ENCODE measurements around the gene POLD4.

Gene POLD4

DNA sequence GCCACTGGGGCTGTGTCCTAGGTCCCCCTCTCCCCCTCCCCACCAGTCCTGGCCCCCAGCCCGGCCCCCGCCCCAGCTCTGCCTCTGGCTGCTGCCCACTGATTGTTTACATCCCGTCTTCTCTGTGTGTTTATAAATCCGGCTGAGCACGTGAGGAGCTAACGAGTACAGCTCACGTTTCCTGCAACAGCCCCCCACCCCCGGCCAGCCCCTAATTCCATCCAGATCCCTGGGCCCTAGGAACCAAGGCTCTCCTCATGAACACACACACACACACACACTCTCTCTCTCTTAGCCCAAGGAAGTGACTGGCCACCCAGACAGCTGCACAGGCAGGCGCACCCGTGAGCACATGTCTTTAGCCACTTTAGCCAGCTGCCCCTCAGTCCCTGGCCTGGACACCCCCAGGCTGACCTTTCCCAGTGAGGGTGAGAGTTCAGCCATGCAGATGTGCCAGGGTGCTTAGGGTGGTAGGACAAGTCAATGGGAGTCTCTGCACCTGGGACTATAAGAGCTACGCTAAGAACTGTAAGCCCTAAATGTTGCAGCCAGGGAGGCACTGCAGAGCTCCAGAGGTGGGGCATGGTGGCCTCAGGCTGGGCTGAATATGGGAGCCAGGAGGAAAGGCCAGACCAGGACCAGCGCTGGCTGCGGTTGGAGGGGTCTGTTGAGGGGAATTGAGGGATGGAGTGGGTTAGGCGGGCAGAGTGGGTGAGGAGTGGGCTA, 17.2 kb upstream of the POLD4 start:
- no peak for DNase-seq

DNA sequence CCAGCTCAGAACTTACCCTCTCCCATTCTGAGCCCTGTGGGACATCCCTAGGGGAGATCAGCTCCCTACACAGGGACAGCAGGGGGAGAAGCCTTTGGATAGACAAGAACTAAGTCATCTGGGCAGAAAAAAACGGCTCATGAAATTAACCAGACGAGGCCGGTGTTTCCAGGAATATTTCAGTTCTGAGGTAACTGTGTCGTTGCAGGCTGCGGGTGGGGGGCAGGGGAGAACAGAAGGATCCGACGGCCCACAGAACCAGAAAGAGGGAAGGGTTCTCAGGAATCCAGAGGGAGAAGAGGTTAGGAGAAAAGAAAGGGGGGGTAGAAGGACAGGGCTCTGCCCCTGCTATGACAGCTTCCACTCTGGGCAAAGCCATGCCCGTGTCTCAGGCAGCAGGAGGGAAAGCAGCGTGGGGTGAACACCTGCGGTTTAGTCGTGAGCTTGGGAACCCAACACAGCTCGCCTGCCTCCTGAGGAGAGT, 16.5 kb upstream of the POLD4 start:
- no peak for DNase-seq

DNA sequence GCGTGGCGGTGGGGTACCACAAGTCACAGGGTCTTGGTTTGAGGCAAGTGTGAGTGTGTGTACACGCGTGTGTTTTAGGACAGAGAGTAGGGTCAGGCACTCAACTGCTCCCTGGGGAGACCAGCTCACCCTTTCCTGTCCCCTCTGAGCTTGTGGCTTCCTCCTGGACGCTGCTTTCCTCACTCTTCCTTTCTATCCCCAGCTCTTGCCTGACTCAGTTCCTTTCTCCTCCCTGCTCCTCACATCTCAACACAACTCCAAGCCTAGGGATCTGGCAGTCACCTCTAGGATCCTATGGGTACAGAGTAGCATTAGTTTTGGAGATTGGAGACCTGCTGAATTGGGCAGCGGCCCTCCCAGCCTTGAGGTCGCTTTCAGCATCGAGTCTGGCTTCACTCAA, 15.9 kb upstream of the POLD4 start:
- DNase-seq, result no peak

DNA sequence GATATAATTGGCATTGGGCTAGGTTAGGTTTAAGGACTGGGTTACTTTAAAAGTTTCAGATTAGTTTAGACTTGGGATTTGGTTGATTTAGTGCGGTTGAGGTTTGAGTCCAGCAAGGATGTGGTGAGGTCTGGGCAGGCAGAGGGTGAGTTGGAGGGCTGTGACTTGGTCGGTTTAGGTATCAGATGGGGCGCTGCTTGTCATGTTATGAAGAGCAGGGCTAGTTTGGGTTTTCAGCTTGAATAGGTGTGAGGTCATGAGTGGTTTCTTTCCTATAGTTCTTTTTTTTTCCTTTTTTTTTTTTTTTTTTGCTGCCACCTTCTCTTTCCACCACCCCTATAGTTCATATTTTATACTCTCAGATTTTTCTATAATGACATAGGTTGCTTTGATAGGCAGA, 15.3 kb upstream of the POLD4 start:
- DNase-seq, result no peak

DNA sequence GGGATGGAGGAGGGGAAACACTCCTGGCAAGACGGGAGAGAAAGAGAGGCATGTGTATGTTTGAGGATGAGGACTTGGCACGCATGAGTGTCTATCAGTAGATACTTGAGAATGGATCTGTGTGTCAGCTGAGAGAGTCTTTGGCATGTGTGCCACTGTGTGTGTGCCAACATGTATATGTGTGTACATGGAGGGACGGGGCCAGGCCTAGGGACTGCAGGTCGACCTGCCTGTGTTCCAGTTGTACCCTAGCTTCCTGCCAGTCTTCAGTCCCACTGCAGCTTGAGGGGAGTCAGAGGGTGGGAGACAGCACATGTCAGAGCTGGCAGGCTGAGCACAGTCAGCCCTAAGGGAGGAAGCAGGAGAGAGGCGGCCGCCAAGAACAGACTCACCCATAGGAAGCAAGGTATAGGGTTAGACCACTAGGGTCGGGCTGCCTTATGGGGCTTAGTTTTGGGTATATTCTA, 14.4 kb upstream of the POLD4 start:
- DNase-seq, result no peak

DNA sequence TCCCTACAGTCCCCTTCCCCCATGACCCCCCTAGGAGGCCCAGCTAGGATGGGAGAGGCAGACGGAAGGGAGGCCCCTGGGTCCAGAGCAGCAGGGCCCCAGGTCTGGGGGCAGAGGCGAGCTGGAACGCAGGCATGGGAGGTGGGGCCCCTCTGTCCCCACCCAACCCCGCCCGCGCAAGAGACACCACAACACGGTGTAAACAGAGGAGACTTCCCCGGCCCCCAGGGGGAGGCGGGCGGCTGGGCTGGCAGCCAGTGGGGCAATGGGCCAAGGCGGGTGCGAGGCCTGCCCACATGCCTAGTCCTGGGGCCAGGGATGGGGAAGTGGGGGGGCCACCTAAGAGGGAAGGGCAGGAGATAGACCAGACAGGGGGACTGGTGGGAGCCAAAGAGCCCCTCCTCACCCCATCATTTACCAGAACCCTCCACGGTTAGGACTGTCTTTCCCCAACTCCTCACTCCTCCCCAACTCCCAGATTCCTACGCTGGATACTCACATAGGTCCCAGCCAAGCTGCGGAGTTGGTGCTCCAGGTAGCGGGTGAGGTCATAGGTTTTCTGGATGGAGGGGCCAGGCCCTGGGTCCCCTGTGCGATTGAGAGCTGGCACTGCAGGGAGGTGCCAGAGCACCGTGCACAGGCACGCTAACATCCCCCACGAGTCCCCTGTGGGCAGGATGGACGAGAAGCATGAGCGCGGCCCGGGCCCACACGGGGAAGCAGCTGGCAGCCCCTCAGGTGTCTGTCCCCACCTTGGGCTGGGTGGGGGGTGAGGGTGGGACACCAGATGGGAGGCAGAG, 13.8 kb upstream of the POLD4 start:
- DNase-seq, result no peak

DNA sequence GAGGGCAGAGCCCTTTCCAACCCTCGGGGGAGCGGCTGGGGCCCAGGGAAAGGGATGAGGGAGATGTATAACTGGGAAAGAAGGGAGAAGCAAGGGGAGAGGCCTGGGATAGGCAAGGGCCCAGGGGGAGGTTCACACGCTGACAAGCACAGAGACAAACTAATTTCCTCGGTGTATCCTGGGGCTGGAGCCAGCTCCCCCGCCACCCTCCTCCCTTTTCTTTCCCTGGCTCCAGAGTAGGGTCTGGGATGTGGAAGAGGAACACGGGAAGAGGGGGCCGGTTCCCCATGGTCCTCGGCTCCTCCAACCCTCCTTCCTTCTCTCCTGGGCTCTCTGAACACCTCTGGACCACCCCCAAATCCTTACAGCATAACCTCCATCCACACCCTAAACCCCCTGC, 13.2 kb upstream of the POLD4 start:
- no peak for DNase-seq

DNA sequence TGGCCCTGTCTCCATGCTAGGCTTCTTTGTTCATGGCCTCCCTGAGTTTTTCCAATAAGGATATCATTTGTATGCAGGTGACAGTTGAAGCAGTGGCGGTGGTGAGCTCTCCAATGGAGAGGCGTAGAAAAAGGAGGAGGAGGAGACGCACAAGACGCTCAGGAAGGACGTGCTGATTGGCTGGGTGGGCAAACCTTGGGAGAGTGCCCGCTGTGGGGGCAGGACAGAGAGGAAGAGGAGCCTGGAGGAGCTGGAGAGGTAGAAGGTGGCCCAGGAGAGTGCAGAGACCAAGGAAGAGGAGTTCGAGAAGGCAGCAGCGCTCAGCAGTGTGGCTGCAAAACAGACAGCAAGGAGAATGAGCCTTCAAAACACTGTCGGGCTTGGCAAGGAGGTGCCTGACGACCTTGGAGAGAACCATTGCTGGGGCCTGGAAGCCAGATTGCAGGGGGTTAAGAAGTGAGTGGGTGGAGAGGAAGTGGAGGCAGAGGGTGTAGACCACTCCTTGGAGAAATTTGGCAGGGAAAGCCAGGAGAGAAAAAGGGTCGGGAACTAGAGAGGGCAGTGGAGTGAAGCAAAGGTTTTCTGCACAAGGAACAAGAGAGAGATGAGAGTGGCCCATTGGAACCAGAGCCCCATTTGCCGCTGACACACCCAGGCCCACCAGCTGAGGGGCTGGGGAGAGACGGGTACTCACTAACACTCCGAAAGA, 12.5 kb upstream of the POLD4 start:
- no peak for DNase-seq

DNA sequence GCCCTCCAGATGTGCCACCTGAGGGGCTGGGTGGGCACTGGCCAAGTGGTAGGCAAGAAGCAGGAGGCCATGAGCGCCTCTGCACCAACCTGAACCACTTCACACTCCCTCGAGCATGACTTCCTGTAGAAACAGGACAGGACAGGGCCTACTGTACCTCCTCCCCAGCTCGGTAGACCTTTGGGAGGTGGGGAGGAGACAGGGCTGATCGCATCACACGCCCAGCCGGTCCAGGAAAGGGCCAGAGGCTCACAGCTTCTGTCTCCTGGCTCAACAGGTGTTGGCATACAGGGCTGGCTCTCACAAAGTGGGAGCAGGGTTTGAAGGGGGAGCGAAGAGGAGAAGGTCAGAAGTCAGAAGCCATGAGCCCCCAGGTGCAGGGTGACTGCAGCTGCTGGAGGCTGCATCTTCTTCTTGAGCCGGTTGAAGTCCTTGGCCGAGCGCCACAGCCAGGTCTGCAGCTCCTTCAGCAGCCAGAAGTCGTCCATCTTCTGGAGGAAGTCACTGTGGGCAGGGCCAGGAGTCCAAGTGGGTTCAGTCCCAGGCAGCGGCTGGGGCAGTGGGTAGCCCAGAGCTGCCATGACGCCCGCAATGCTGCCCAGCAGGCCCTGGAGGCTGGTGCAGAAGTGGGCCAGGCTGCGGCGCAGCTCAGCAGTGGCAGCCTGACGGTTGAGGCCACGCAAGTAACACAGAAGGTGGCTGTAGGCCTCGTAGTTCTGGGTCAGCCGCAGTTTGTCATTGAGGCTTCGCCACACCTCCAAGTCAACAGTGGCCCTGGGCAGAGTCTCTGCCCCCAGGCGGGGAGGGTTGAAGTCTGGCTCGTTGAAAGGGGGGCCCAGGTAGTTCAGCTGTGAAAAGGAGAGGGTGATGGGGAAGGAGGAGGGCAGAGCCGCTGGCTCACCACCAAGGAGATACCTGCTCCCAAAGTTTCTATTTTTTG, 11.7 kb upstream of the POLD4 start:
- no peak for DNase-seq

DNA sequence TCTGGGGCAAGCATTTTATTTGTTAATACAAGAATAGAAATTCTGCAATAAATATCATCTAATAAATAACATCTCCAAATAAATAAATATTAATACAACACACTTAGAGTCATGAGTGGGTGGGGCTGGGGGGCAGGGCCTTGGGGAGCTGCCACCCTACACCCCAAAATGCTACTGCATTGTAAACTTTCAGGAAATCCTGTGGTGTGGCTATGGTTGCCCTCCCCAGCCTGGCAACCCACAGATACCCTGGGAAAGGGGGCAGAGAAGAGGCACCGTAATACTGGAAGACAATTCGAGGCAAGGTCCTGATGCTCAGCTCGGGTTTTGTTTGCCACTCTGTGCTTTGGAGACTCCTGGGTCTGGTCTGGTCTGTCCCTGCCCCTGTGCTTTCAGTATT, 10.8 kb upstream of the POLD4 start:
- DNase-seq, result no peak

DNA sequence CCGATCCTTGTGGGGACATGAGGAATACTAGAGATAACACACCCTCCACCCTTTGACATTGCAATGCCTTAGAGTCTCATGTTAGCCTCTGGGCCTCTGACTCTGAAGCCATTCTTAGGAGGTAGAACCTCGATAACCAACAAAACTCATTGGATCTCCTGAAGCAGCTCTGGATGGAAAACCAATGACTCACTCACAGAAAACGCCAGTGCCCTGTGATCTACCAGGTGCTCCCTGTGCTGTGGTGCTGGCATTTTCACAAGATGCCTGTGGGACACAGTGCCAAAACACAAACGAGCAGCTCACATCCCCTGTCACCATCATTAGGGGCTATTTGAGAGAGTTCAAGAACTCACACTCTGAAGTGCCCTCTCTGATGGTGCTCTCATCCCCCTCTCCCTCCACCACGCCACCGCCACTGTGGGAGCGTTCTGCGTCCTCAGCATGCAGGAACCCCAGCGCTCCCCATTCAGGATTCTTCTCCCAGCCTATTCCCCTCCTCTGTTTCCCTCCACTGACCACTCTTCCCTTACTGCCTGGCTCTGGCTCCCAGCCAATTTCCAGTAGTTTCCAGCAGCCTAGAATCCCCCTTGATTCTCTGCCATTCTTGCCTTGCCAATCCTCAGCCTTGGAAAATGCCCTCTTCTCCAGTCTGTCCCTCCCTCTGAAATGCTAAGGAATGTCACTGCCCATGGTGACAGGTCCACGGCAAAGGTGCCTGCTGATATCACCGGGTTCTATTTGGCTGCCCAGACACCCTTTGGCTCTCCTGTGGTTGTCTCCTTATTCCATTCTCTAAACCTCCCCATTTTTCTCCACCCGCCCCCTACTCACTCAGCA, 4.7 kb upstream of the POLD4 start:
- no peak for DNase-seq

DNA sequence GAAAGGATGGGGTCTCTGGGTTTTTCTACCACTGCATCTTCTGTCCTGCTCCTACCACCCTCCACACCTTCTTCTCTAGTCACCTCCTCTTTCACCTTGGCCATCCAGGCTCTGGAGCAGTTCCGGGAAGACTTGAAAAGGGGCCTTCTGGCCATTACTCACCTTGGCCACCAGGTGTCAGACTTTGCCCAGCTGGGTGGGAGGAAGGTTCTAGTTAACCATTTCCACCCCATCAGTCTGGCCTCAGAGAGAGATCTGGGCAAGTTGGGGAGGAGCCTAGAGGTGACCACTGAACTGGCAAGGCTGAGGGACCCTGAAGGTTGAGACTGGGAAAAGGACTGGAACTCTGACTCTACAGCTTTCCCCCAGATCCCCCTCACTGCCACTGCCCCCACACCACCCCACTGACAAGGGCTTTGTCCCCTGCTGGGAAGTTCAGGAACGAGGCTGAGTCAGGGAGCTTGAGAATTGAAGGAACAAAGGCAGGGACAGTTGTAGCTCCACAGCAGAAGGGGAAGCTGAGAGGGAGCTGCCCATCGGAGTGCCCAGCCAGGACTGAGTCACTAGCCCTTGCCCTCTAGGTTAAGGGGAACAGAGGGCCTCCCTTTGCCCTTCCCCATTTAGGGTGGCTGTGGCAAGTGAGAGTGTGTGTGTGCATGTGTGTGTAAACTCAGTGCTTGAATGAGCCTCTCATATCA, 3.7 kb upstream of the POLD4 start:
- DNase-seq, result peak; percentile 75 to 85

DNA sequence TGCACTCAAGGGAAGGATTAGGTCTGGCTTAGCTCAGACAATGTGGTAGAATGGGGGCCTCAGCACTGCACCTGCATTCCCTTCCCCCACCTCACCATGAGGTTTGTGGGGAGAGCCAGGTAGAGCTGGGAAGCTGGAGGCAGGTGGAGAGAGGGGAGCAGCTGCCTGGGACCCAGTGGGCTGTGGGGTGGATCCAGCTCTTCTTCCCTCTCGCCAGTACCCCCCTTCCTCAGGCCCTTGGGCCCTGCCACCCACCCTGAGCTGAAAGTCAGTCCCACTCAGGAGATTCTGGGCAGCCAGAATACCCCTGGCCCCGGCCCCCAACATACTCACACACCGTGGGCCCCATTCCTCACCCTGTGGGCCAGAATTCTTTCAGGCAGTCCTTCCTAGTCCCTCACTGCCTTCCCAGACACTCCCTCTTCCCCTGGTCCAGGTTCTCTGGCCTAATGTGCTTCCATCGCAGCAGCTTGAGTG, 3.1 kb upstream of the POLD4 start:
- DNase-seq, result no peak

DNA sequence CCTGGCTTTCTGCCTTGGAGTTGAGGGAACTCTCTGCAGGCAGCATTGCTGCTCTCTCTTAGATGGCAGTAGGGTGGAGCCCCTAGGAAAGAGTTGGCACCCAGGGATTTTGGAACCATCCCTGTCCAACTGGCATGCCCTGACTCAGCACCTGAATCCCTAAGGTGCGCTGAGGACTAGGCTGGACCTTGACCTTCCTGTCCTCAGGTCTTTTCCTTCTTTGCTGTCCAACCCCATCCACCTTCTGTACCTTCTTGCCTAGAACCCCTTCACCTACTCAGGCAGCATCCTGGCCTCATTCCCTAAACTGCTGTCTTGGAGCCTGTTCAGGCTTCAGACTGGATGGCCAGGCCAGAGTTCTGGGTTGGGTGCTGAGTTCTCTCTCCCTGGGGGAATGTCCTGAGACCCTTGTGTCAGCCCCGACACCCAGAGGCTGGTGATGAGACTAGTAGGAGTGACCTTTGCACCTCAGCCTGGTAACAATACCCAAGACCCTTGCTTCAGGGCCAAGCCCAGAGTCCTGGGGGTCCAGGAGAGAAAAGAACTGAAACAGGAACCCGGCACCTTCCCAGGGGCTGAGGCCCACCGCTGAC, 2.5 kb upstream of the POLD4 start:
- DNase-seq, result no peak

DNA sequence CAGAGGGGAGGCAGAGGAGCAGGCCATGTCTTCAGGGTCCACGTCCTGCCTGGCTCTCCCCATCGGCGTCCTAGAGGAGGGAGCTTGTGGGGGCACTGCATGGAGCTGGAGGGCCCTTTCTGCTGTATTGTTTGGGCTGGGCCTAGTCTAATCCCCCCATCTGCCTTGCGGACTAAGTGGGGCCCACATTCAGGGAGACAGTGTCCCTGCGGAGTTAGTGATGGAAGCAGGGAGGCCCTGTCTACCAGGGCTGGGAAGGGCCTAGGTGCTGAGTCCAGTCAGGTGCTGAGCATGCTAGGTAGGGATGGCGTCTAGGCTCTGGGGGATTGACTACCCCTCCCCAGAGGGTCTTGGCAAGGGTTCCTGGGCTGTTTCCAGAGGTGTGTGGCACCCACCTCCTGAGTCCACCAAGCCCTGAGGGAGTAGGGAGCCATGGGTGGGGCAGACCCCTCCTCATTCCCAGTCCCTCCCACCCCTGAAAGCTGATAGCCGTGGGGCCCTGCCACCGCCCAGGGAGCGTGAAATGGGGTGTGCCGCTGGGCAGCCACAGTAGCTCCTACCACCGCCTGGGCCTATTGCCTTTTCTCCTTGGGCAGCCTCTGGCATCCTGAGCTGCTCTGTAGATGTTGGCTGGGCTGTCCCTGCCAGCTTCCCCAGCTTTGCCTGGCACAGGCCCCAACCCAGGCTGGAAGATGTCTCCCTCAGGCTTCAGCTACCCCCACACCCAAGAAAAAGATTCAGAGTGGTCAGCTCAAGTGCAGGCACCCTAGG, 1.9 kb upstream of the POLD4 start:
- no peak for DNase-seq

DNA sequence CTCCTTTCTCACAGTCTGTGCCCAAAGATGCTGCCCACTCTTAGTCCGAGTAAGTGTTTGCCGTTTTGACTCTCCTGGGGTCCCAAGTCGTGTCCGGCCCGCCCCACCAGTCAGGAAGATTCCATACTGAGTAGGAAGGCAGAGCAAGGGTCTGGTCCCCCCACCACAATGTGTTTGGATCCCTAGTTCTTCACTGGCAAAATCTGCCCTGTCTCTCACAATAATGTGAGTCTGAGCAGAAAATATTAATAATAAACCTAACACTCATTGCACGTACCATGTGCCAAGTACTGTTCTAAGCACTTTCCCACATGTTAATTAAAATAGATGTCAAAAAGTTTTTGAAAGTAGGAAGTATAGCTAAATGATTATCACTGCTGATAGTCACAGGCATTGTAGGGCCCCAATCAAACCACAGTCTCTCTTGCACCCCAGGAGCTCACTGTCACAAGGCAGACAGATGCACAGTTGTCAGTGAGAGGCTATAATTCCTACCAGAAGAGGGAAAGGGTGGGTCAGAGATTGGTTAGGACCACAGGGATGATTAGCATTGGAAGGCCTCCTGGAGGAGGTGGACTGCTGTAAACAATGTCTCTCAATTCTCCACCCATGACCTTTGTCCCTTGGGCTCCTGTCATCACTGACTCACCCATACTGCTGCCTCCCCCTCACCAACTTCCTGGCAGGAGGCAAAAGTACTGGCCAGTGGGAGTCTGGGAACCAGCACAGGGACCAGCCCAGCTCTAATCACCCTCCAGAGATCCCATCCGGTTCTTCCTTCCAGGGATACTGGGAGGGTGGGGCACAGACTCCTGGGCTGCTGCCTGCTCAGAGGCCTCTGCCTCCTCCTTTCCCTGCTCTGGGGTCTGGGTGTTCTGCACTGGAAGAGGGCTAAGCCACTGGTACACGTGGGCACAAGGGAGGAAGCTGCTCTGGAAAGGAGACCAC, 1.0 kb upstream of the POLD4 start:
- no peak for DNase-seq

DNA sequence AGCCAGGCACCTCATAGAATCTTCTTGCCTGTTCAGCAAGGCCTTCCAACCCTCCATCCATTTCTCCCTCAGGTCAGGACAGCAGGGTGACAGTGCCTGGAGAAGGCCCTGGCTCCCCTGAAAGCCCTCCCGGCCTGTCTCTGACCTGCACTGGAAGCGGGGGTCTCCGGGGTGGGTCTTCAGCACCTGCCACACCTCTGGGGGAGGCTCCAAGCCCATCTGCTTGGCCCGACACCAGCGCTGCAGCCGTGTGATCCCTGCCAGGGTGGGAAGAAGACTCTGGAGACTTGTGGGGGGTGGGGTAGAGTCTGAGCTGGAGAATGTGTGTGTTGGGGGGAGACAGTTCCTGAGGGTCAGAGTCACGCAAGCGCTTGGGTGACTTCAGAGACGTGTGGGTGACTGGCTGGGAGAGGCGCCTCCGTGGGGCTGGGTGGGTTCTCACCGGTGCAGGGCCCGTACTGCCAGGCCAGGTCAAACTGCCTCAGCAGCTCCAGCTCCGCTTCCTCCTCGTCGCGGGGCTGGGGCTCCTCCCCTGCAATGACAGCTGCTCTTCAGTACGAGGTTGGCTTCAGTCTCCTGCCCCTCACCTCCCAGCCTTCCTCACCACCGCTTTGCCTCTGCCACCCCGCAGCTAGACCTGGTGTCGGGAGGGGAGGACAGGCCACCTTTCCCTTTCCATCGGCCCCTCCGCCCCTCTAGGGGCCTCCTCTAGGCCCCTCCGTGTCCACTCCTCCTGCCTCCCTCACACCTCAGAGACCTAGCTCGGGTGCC, 615 bp downstream of the POLD4 start:
- DNase-seq, result peak; percentile 45 to 63
